Tibial nerve (tissue), 4 donors: ENCODE results near the gene TPP2. TPM values are rescaled to one million over a fixed set of nuclear protein-coding genes. Genes with fewer than 3 reads are reported as not detected.

Source experiments
- DNase-seq, 2 donors: peaks; one replicate each; pipeline ENCODE4 v3.0.0-alpha.2; 2019; ENCODE audit warnings: low spot score in 2 of 2
- H3K27ac ChIP-seq, 4 donors: fragments of 200-600 bp; sonication (generic) in 3 of 4; one replicate each; pipeline ENCODE4 v1.5.1; 2017 to 2019; ENCODE audit warnings: mild to moderate bottlenecking in 1 of 4
- H3K27me3 ChIP-seq, 2 donors: fragments of 200-600 bp; sonication (generic) in 1 of 2; one replicate each; pipeline versions ENCODE4 v1.5.1 to v1.6.0; 2017 to 2019
- H3K36me3 ChIP-seq, 3 donors: fragments of 200-600 bp; sonication (generic); one replicate each; pipeline ENCODE4 v1.5.1; 2018 to 2019
- H3K4me1 ChIP-seq, 4 donors: fragments of 200-600 bp; sonication (generic) in 3 of 4; one replicate each; pipeline ENCODE4 v1.5.1; 2017 to 2019
- H3K4me3 ChIP-seq, 4 donors: fragments of 200-600 bp; sonication (generic) in 3 of 4; one replicate each; pipeline ENCODE4 v1.5.1; 2017 to 2019; ENCODE audit warnings: mild to moderate bottlenecking in 1 of 4, moderate library complexity in 1 of 4
- H3K9me3 ChIP-seq, 4 donors: fragments of 200-600 bp; sonication (generic) in 3 of 4; one replicate each; pipeline ENCODE4 v1.5.1; 2017 to 2019
- EP300 ChIP-seq, 2 donors: sonication (generic); formaldehyde crosslinking; IDR thresholded peaks; one replicate each; pipeline ENCODE4 v1.6.1; 2017; ENCODE audit warnings: antibody characterized with exemption in 2 of 2, mild to moderate bottlenecking in 1 of 2
- POLR2A ChIP-seq, 2 donors: fragments of 450-650 bp; IDR thresholded peaks; one replicate each; pipeline ENCODE4 v1.6.1; 2017; ENCODE audit warnings: antibody characterized with exemption in 2 of 2, mild to moderate bottlenecking in 2 of 2, moderate library complexity in 2 of 2
- WGBS, 2 donors: methylation state at CpG; one replicate each; pipeline ENCODE4 v1.1.5; 2018; 5-methylcytosine and 5-hydroxymethylcytosine counted together
- total RNA-seq, 4 donors: library from RNA; depleted of rRNA; stranded (reverse); fragments of >200 nt; gene quantifications; one replicate each; pipeline ENCODE4 v1.1.0, GENCODE V29; 2016
- TF ChIP-seq, protein P1 (sequence below), 5 experiments: fragments of 200-600 bp in 3 of 5; fragments of 450-650 bp in 2 of 5; sonication (generic) in 3 of 5; IDR thresholded peaks; one replicate each; pipeline ENCODE4 v1.5.1; 2016 to 2019; ENCODE audit warnings: antibody characterized with exemption in 5 of 5, mild to moderate bottlenecking in 3 of 5, moderate library complexity in 2 of 5

TPP2 gene
- total RNA-seq, 4 donors from 2014 or later = 37.8 to 47.5 (median 43.9) TPM

DNA sequence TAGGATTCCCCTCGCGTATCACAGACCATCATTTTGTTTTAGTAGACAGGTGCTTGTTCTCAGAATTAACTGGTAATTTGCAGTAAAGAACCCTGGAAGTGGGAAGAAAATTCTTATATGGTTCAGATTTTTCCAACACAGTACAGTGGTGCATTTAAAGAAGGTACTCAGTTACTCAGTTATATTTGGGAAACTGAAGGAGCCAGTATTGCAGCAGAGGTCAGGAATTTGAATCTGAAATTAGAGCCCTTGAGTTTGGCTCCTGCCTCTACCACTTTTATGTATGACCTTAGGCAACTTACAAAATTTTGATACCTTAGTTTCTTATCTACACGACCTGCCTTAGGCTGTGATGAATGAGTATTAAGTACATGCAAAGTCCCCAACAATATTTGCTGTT is 78.3 kb downstream of the TPP2 start:
- H3K27ac ChIP-seq = no peak overlapping the region
- no peak overlapping the region for H3K4me3 ChIP-seq
- no peaks in the 10 kb centered on the region for H3K27me3 ChIP-seq
- H3K36me3 ChIP-seq = peaks cover 6 to 98% (median 10%) of the 10 kb centered on the region in 3 donors
- TF ChIP-seq POLR2A (IDR thresholded peaks at IDR 0.05) = no peak
- no peak for TF ChIP-seq EP300 (IDR thresholded peaks at IDR 0.05)
- TF ChIP-seq, protein P1, sequence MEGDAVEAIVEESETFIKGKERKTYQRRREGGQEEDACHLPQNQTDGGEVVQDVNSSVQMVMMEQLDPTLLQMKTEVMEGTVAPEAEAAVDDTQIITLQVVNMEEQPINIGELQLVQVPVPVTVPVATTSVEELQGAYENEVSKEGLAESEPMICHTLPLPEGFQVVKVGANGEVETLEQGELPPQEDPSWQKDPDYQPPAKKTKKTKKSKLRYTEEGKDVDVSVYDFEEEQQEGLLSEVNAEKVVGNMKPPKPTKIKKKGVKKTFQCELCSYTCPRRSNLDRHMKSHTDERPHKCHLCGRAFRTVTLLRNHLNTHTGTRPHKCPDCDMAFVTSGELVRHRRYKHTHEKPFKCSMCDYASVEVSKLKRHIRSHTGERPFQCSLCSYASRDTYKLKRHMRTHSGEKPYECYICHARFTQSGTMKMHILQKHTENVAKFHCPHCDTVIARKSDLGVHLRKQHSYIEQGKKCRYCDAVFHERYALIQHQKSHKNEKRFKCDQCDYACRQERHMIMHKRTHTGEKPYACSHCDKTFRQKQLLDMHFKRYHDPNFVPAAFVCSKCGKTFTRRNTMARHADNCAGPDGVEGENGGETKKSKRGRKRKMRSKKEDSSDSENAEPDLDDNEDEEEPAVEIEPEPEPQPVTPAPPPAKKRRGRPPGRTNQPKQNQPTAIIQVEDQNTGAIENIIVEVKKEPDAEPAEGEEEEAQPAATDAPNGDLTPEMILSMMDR (IDR thresholded peaks at IDR 0.05) = no peak
- WGBS, 2 donors = 93 to 95% methylated on average over 3 of the region's 3 CpGs
- no peaks in the 10 kb centered on the region for H3K4me1 ChIP-seq
- no peak for DNase-seq
- H3K9me3 ChIP-seq = peaks cover 0 to 8% (median 0%) of the 10 kb centered on the region in 4 donors

DNA sequence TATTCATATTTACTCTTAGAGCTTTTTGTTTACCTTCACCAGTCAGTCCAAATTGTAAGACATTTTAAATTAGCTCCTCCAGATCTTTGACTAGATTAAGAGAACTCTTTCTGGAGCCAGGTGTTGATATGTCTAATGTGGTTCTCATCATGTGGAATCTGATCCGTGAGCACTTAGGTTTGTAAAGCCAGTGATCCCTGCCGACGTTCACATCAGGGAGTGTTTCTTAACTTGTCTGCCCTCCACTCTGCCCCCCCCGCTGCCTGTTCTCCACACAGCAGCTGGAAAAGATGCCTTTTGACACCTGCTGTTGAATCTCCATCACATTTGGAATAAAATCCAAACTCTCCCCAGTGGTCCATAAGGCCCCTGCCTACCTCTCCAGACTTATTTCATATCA is 80.3 kb downstream of the TPP2 start:
- WGBS, 2 donors = 73 to 79% methylated on average over 4 of the region's 4 CpGs

DNA sequence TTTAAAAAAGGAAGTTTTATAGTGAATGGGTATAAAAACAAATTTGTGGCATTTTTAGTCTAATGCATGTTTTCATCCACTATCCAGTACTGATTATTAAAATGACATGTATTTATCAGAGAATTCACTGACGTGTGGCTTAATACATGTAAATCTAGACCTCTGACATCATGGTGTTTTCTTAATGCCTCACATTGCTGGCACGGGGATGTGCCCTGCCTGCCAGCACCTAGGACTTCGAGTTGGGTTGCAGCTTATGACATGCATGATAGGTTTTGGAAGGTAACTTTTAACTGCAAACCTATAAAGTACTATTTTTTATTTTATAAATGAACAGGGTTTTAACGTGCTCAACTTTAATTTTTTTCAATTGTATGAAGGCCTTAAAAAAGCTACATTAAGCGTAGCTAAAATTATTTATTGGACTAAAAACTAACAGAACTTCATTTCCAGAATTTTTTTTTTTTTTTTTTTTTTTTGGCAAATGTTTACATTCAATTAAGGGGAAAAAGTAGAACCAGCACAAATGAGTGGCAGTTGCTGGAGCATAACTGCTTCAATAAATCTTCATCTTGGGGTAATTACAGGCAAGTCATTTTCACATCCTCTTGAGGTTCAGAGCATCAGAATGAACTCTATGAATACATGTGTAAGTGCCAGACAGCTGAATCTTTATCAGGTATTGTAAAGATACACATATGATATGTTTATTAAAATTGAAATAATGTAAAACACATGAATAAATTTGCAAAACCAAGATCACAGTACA is 81.7 kb downstream of the TPP2 start:
- 87 to 88% methylated on average over 5 of the region's 5 CpGs for WGBS, 2 donors
- DNase-seq = no peak
- Histone ChIP-seq H3K4me3 (no peak overlapping the region), H3K27ac (no peak overlapping the region), H3K36me3 (peaks cover 0 to 77% (median 6%) of the 10 kb centered on the region in 3 donors), H3K9me3 (peaks cover 0 to 12% (median 0%) of the 10 kb centered on the region in 4 donors), H3K4me1 (no peaks in the 10 kb centered on the region), H3K27me3 (no peaks in the 10 kb centered on the region)
- TF ChIP-seq POLR2A (IDR thresholded peaks at IDR 0.05) (no peak), EP300 (IDR thresholded peaks at IDR 0.05) (no peak)
- TF ChIP-seq, protein P1 (IDR thresholded peaks at IDR 0.05) = no peak

More for the DNA sequence above, 80.3 kb downstream of the TPP2 start:
- Histone ChIP-seq H3K9me3 (peaks cover 0 to 12% (median 0%) of the 10 kb centered on the region in 4 donors), H3K27ac (no peak overlapping the region), H3K4me1 (no peaks in the 10 kb centered on the region), H3K4me3 (no peak overlapping the region), H3K27me3 (no peaks in the 10 kb centered on the region), H3K36me3 (peaks cover 0 to 91% (median 6%) of the 10 kb centered on the region in 3 donors)
- no peak for DNase-seq
- TF ChIP-seq, protein P1 (IDR thresholded peaks at IDR 0.05) = no peak
- TF ChIP-seq POLR2A (IDR thresholded peaks at IDR 0.05) = no peak
- no peak for TF ChIP-seq EP300 (IDR thresholded peaks at IDR 0.05)

DNA sequence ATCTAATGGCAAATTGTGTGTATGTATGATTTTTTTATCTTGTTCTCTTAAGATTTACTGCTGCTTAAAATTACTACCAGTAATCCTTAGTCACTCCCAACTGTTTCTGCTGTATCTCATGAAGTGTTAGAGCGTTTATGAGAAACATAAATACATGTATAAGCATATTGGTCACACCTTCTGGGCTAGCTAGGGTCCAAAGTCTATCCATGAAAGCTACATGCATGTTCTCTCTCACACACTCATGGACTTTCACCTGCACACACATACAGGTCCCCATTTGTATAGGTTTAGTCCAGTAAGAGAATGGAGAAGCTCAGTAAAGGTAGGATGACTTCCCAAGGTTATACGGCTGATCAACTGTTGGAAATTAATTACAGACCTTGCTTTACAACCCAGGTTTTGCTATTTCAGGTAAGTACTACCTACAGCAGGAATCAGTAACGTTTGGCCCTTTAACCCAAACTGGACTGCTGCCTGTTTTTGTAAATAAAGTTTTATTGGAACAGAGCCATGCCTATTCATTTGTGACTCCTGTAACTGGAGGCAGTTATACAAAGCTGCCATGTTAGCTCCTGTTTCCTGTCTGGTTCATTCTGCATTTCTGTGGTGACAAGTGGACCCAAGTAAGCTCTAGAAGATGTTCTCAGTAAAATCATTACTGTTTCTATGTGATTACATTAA is 82.8 kb downstream of the TPP2 start:
- DNase-seq = no peak
- Histone ChIP-seq H3K27ac (no peak overlapping the region), H3K27me3 (no peaks in the 10 kb centered on the region), H3K9me3 (peaks cover 0 to 12% (median 0%) of the 10 kb centered on the region in 4 donors), H3K36me3 (peaks cover 0 to 68% (median 3%) of the 10 kb centered on the region in 3 donors), H3K4me1 (no peaks in the 10 kb centered on the region), H3K4me3 (no peak overlapping the region)
- TF ChIP-seq POLR2A (IDR thresholded peaks at IDR 0.05) (no peak), EP300 (IDR thresholded peaks at IDR 0.05) (no peak)
- TF ChIP-seq, protein P1 (IDR thresholded peaks at IDR 0.05) = no peak
- 75 to 77% methylated on average over 3 of the region's 3 CpGs for WGBS, 2 donors
